K562 (cell line): Measurements from ENCODE around the gene CSMD2. TPM values are rescaled to one million over a fixed set of nuclear protein-coding genes. Genes with fewer than 3 reads are reported as not detected.
A peak's percentile ranks its signal among the peaks of the same experiment; 100 is the strongest.

ENCODE experiments used
- BRD4 ChIP-seq: fragments of 200-600 bp; sonication (generic); IDR thresholded peaks from 2 replicates; pipeline ENCODE4 v1.6.1; 2017; ENCODE audit warnings: inconsistent platforms
- ELF4 ChIP-seq: fragments of 450-650 bp; formaldehyde crosslinking; IDR thresholded peaks from 2 replicates; pipeline ENCODE4 v1.4.0; 2022; ENCODE audit warnings: missing genetic modification characterization
- EP300 ChIP-seq: IDR thresholded peaks from 2 replicates; pipeline ENCODE4 v1.6.1; 2012; ENCODE audit warnings: low read length, improper control_type of control experiment
- FOSL1 ChIP-seq: fragments of 200-800 bp; sonication (Bioruptor generic); conservative IDR thresholded peaks from 2 replicates; pipeline ENCODE4 v1.6.1; 2016; ENCODE audit warnings: missing genetic modification characterization, missing compliant biosample characterization
- IRF2 ChIP-seq: sonication (generic); formaldehyde crosslinking; IDR thresholded peaks from 2 replicates; pipeline ENCODE4 v1.8.1; 2022; ENCODE audit warnings: mild to moderate bottlenecking, missing genetic modification reagents
- PHB ChIP-seq: fragments of 250-450 bp; sonication (Bioruptor Pico); IDR thresholded peaks from 2 replicates; pipeline ENCODE4 v1.5.0; 2021
- RBM14 ChIP-seq: fragments of 200-400 bp; formaldehyde crosslinking; IDR thresholded peaks from 2 replicates; pipeline ENCODE4 v1.6.1; 2018; ENCODE audit warnings: low read depth, mild to moderate bottlenecking, low read length, moderate library complexity, borderline replicate concordance; ENCODE audit not compliant: insufficient read depth
- RUNX1 ChIP-seq: sonication (generic); IDR thresholded peaks from 2 replicates; pipeline ENCODE4 v1.6.1; 2016; ENCODE audit warnings: antibody characterized with exemption, low read depth
- SMAD4 ChIP-seq: fragments of 250-450 bp; sonication (Bioruptor Pico); conservative IDR thresholded peaks from 2 replicates; pipeline ENCODE4 v1.8.0; 2021; ENCODE audit warnings: inconsistent platforms, mild to moderate bottlenecking, moderate library complexity
- WHSC1 ChIP-seq: IDR thresholded peaks from one replicate; pipeline ENCODE4 v1.6.1; 2012; ENCODE audit warnings: low read length, control low read depth, inconsistent platforms
- ZBTB1 ChIP-seq: sonication (generic); formaldehyde crosslinking; IDR thresholded peaks from 2 replicates; pipeline ENCODE4 v1.8.1; 2023; ENCODE audit warnings: missing genetic modification reagents, low read depth, mild to moderate bottlenecking, borderline replicate concordance
- ZFP36 ChIP-seq: fragments of 150-350 bp; IDR thresholded peaks from 2 replicates; pipeline ENCODE4 v1.6.1; 2018; ENCODE audit warnings: low read length, low read depth; ENCODE audit not compliant: partially characterized antibody
- ZNF384 ChIP-seq: IDR thresholded peaks from 2 replicates; pipeline ENCODE4 v1.6.1; 2012; ENCODE audit warnings: low read depth, low read length, improper control_type of control experiment
- ZNF431 ChIP-seq: sonication (generic); formaldehyde crosslinking; IDR thresholded peaks from 2 replicates; pipeline ENCODE4 v1.8.0; 2022; ENCODE audit warnings: mild to moderate bottlenecking, missing genetic modification reagents
- polyA plus RNA-seq, 8 experiments: library from polyadenylated mRNA; depleted of rRNA in 4 of 8; stranded (reverse) in 5 of 8; unstranded in 3 of 8; fragments of >200 nt; fragmentation: Nextera tagmentation in 2 of 8; fragmentation: Illumina TruSeq in 1 of 8; extraction: Ambion mirVana in 2 of 8; extraction: Trizol in 1 of 8; gene quantifications; 2 replicates each; pipeline versions ENCODE4 v1.2.1 to v1.2.3, GENCODE V29; 2011 to 2014; ENCODE audit warnings: inconsistent platforms in 1 of 8, missing spikeins in 1 of 8
- total RNA-seq, 7 experiments: library from RNA; depleted of rRNA in 6 of 7; stranded (reverse); fragments of >200 nt in 6 of 7; fragmentation: Illumina TruSeq in 2 of 7; extraction: Trizol in 2 of 7; gene quantifications; 2 replicates each; pipeline versions ENCODE4 v1.2.1 to v1.2.3, GENCODE V29; 2011 to 2021; ENCODE audit warnings: low replicate concordance in 1 of 7
- TF ChIP-seq, protein P1 (sequence below): fragments of 250-450 bp; sonication (Bioruptor Pico); IDR thresholded peaks from 2 replicates; pipeline ENCODE4 v1.4.0; 2020
- TF ChIP-seq, protein P2 (sequence below): fragments of 200-800 bp; sonication (Bioruptor generic); IDR thresholded peaks from 2 replicates; pipeline ENCODE4 v1.6.1; 2017; ENCODE audit warnings: missing genetic modification characterization, missing compliant biosample characterization
- TF ChIP-seq, protein P3 (sequence below): IDR thresholded peaks from 3 replicates; pipeline ENCODE4 v1.6.1; 2011; ENCODE audit warnings: borderline replicate concordance, mild to moderate bottlenecking; ENCODE audit not compliant: insufficient read length, insufficient read depth
- TF ChIP-seq, protein P4 (sequence below), 3 experiments: IDR thresholded peaks in 2 of 3; conservative IDR thresholded peaks in 1 of 3; 2 replicates each; pipeline ENCODE4 v1.5.1; 2011 to 2012; ENCODE audit warnings: low read length in 3 of 3, mild to moderate bottlenecking in 3 of 3, control low read depth in 2 of 3, improper control_type of control experiment in 1 of 3, inconsistent platforms in 1 of 3, low read depth in 1 of 3, mixed read lengths in 1 of 3, moderate library complexity in 1 of 3; ENCODE audit not compliant: insufficient read depth in 2 of 3

CSMD2 gene
- total and polyA plus RNA-seq, 9 of the 15 experiments (the other 6 are each of a cell fraction or from before 2014, with no cell fraction given): not detected

DNA sequence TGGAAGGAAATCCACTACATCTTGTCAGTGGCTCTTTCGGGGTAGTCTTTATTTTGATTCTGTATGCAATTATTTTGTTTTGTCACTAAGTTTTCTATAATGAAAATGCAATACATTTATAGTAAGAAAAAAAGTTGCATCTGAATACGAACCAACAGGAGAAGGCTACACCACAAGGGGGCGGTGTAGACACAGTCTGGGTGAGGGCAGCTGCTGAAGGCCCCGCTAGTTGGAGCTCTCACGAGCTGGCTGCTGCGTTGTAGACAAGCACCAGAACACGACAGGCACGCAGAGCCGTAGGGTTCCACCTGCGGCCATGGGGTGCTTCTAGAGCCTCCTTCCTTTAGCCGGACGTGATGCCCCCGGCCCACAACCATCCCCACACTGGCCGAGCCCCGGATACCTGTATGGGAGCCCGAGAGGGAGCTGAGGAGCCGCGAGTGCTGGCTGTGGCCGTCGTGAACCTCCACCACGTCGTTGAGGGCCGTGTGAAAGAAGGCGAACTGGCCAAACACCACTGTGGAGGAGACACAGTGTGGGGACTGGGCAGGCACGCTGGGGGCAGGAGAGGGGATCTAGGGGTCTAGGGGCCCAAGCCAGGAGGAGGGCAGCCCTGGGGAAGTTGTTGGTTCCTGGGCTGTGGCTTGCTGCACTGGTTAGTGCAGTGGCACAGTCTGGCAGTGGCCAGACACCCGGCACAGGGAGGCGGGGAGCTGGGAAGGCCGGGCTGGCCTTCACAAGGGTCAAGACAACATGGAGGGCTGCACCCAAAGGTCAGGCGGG lies 531.8 kb downstream of the CSMD2 start (continued):
- TF ChIP-seq, protein P1, sequence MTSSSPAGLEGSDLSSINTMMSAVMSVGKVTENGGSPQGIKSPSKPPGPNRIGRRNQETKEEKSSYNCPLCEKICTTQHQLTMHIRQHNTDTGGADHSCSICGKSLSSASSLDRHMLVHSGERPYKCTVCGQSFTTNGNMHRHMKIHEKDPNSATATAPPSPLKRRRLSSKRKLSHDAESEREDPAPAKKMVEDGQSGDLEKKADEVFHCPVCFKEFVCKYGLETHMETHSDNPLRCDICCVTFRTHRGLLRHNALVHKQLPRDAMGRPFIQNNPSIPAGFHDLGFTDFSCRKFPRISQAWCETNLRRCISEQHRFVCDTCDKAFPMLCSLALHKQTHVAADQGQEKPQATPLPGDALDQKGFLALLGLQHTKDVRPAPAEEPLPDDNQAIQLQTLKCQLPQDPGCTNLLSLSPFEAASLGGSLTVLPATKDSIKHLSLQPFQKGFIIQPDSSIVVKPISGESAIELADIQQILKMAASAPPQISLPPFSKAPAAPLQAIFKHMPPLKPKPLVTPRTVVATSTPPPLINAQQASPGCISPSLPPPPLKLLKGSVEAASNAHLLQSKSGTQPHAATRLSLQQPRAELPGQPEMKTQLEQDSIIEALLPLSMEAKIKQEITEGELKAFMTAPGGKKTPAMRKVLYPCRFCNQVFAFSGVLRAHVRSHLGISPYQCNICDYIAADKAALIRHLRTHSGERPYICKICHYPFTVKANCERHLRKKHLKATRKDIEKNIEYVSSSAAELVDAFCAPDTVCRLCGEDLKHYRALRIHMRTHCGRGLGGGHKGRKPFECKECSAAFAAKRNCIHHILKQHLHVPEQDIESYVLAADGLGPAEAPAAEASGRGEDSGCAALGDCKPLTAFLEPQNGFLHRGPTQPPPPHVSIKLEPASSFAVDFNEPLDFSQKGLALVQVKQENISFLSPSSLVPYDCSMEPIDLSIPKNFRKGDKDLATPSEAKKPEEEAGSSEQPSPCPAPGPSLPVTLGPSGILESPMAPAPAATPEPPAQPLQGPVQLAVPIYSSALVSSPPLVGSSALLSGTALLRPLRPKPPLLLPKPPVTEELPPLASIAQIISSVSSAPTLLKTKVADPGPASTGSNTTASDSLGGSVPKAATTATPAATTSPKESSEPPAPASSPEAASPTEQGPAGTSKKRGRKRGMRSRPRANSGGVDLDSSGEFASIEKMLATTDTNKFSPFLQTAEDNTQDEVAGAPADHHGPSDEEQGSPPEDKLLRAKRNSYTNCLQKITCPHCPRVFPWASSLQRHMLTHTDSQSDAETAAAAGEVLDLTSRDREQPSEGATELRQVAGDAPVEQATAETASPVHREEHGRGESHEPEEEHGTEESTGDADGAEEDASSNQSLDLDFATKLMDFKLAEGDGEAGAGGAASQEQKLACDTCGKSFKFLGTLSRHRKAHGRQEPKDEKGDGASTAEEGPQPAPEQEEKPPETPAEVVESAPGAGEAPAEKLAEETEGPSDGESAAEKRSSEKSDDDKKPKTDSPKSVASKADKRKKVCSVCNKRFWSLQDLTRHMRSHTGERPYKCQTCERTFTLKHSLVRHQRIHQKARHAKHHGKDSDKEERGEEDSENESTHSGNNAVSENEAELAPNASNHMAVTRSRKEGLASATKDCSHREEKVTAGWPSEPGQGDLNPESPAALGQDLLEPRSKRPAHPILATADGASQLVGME: no peak
- TF ChIP-seq WHSC1: no peak
- no peak for TF ChIP-seq PHB (CRISPR knock-in tag)
- TF ChIP-seq ZBTB1 (CRISPR knock-in tag): no peak
- TF ChIP-seq ELF4: no peak
- TF ChIP-seq FOSL1: no peak
- TF ChIP-seq, protein P2, sequence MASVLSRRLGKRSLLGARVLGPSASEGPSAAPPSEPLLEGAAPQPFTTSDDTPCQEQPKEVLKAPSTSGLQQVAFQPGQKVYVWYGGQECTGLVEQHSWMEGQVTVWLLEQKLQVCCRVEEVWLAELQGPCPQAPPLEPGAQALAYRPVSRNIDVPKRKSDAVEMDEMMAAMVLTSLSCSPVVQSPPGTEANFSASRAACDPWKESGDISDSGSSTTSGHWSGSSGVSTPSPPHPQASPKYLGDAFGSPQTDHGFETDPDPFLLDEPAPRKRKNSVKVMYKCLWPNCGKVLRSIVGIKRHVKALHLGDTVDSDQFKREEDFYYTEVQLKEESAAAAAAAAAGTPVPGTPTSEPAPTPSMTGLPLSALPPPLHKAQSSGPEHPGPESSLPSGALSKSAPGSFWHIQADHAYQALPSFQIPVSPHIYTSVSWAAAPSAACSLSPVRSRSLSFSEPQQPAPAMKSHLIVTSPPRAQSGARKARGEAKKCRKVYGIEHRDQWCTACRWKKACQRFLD (CRISPR knock-in tag): no peak
- 0 out of 2 replicates have a peak, but pooled peaks have one; percentile 42 for TF ChIP-seq SMAD4 (CRISPR knock-in tag)
- no peak for TF ChIP-seq BRD4
- TF ChIP-seq ZNF384: peak; percentile 69
- peak; percentile 5; the same call in 1 of the 2 replicates for TF ChIP-seq EP300
- TF ChIP-seq RBM14: no peak
- TF ChIP-seq IRF2 (CRISPR knock-in tag): no peak
- no peak for TF ChIP-seq RUNX1
- TF ChIP-seq, protein P3, sequence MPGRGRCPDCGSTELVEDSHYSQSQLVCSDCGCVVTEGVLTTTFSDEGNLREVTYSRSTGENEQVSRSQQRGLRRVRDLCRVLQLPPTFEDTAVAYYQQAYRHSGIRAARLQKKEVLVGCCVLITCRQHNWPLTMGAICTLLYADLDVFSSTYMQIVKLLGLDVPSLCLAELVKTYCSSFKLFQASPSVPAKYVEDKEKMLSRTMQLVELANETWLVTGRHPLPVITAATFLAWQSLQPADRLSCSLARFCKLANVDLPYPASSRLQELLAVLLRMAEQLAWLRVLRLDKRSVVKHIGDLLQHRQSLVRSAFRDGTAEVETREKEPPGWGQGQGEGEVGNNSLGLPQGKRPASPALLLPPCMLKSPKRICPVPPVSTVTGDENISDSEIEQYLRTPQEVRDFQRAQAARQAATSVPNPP: no peak
- TF ChIP-seq, protein P4, sequence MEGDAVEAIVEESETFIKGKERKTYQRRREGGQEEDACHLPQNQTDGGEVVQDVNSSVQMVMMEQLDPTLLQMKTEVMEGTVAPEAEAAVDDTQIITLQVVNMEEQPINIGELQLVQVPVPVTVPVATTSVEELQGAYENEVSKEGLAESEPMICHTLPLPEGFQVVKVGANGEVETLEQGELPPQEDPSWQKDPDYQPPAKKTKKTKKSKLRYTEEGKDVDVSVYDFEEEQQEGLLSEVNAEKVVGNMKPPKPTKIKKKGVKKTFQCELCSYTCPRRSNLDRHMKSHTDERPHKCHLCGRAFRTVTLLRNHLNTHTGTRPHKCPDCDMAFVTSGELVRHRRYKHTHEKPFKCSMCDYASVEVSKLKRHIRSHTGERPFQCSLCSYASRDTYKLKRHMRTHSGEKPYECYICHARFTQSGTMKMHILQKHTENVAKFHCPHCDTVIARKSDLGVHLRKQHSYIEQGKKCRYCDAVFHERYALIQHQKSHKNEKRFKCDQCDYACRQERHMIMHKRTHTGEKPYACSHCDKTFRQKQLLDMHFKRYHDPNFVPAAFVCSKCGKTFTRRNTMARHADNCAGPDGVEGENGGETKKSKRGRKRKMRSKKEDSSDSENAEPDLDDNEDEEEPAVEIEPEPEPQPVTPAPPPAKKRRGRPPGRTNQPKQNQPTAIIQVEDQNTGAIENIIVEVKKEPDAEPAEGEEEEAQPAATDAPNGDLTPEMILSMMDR (IDR thresholded peaks at IDR 0.05 in 2 of 3, conservative IDR thresholded peaks at IDR 0.05 in 1 of 3; ENCODE audit: insufficient read depth in 2 of 3, low read depth in 1 of 3, low read length in 3 of 3): peak; percentile 99 to 100 (median 100)
- TF ChIP-seq ZFP36: peak; percentile 16
- TF ChIP-seq ZNF431 (CRISPR knock-in tag): no peak
